ENCODE measurements around the gene WBP1. TPM values are rescaled to one million over a fixed set of nuclear protein-coding genes. Genes with fewer than 3 reads are reported as not detected.
"Not testable (repeated sequence)": the region's sequence is repeated elsewhere in the genome, so short reads cannot be mapped to it uniquely, and the experiment has no call there.

WBP1 gene
- total RNA-seq, 6 experiments from 2014 or later, result 51.0 to 73.1 (median 56.7) TPM

DNA sequence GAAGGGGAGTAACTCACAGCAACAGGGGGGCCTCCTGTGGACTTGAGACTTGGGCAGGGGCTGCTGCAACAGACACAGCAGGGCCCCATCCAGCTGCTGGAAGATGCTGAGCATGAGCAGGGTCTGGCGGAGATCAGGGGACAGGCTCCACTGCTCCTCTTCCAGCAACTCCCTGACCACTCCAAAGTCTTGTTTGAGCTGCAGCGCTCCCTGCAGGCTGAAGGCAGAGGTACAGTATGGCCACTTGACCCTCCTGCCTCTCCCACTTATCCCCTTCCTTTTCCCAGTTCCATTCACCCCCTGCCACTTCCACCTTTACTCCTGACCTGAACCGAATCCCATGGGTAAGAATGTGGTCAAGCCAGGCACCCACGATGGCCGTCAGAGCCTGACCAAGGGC is 16.7 kb downstream of the WBP1 start:
- no peaks in the 10 kb centered on the region for H3K9me3 Mint-ChIP-seq
- TF ChIP-seq, protein P1, sequence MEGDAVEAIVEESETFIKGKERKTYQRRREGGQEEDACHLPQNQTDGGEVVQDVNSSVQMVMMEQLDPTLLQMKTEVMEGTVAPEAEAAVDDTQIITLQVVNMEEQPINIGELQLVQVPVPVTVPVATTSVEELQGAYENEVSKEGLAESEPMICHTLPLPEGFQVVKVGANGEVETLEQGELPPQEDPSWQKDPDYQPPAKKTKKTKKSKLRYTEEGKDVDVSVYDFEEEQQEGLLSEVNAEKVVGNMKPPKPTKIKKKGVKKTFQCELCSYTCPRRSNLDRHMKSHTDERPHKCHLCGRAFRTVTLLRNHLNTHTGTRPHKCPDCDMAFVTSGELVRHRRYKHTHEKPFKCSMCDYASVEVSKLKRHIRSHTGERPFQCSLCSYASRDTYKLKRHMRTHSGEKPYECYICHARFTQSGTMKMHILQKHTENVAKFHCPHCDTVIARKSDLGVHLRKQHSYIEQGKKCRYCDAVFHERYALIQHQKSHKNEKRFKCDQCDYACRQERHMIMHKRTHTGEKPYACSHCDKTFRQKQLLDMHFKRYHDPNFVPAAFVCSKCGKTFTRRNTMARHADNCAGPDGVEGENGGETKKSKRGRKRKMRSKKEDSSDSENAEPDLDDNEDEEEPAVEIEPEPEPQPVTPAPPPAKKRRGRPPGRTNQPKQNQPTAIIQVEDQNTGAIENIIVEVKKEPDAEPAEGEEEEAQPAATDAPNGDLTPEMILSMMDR (IDR thresholded peaks at IDR 0.05), result peak; percentile 62; the same call in 1 of the 2 replicates
- peaks cover 14% of the 10 kb centered on the region for H3K4me1 Mint-ChIP-seq (ENCODE audit: low read depth)
- peaks cover 2% of the 10 kb centered on the region for H3K27me3 Mint-ChIP-seq (ENCODE audit: insufficient read depth)
- no peak overlapping the region for H3K4me3 Mint-ChIP-seq
- H3K36me3 Mint-ChIP-seq (ENCODE audit: low read depth), result peaks cover 51% of the 10 kb centered on the region
- DNase-seq, result no peak
- H3K27ac Mint-ChIP-seq, result no peak overlapping the region

DNA sequence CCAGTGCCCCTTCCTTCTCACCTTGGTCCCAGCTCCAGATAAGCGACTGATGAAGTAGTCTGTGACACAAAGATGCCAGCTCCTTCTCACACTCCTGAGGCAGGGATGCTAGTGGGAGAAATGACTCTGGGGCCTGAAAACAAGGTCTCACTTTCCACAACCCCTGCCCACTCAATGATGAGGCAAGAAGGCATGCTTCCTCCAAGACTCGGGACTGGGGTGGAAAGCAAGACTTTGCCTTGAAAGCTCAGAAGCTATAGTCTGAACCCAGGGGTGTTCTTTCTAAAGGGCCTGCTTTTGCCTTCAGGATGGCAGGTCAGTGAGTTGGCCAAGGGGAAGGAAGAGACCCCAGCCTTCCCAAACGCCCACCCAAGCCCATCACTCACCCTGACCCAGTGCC is 23.2 kb downstream of the WBP1 start:
- Mint-ChIP-seq H3K27me3 (ENCODE audit: insufficient read depth) (peaks cover 1% of the 10 kb centered on the region; the same call in 1 of the 2 replicates), H3K4me3 (peak overlapping the region; percentile 94), H3K4me1 (ENCODE audit: low read depth) (peaks cover 26% of the 10 kb centered on the region), H3K36me3 (ENCODE audit: low read depth) (peaks cover 19% of the 10 kb centered on the region), H3K9me3 (no peaks in the 10 kb centered on the region), H3K27ac (peak overlapping the region; percentile 89)
- TF ChIP-seq, protein P1 (IDR thresholded peaks at IDR 0.05), result no peak
- no peak for DNase-seq

DNA sequence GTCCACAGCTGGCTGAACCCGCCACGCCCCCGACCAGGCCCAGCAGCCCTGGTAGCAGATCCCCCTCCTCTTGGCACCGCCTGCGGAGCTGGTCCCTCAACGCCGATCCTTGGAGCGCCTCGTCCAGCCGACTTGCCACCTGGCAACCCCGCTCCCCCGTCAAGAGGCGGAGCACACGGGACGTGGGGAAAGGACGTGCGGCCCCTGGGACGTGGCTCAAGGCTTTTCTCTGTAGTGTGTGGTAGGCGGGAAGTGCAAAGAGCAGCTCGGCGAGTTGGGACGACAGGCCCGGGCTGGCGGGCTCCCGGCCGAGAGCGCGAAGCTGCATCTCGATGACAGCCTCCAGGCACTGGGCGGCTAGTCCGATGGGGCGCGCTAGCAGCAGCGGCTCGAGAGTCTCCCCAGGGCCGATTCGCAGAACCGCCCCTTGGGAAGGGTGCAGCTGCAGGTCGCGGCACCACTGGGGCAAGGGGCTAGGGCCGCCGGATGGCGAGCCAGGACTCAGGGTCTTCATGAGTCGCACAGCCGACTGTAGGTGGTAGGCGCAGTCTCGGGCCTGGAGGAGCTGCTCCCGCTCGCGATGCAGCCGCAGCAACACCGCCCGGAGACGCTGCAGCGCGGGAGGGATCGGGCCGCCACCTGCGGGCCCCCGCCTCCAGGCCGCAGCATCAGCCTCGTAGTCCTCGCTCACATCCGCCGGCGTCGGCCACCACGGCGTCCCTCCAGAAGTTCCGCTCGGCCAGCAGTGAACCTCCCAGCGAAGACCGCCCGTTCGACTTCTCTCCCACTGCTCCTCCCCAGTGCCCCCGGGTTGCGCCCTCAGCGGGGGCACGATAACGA is 23.9 kb downstream of the WBP1 start:
- peaks cover 32% of the 10 kb centered on the region for H3K4me1 Mint-ChIP-seq (ENCODE audit: low read depth)
- DNase-seq, result no peak
- H3K27me3 Mint-ChIP-seq (ENCODE audit: insufficient read depth), result peaks cover 1% of the 10 kb centered on the region; the same call in 1 of the 2 replicates
- peak overlapping the region; percentile 89 for H3K27ac Mint-ChIP-seq
- TF ChIP-seq, protein P1 (IDR thresholded peaks at IDR 0.05), result no peak
- H3K4me3 Mint-ChIP-seq, result peak overlapping the region; percentile 94
- H3K36me3 Mint-ChIP-seq (ENCODE audit: low read depth), result peaks cover 24% of the 10 kb centered on the region
- no peaks in the 10 kb centered on the region for H3K9me3 Mint-ChIP-seq

DNA sequence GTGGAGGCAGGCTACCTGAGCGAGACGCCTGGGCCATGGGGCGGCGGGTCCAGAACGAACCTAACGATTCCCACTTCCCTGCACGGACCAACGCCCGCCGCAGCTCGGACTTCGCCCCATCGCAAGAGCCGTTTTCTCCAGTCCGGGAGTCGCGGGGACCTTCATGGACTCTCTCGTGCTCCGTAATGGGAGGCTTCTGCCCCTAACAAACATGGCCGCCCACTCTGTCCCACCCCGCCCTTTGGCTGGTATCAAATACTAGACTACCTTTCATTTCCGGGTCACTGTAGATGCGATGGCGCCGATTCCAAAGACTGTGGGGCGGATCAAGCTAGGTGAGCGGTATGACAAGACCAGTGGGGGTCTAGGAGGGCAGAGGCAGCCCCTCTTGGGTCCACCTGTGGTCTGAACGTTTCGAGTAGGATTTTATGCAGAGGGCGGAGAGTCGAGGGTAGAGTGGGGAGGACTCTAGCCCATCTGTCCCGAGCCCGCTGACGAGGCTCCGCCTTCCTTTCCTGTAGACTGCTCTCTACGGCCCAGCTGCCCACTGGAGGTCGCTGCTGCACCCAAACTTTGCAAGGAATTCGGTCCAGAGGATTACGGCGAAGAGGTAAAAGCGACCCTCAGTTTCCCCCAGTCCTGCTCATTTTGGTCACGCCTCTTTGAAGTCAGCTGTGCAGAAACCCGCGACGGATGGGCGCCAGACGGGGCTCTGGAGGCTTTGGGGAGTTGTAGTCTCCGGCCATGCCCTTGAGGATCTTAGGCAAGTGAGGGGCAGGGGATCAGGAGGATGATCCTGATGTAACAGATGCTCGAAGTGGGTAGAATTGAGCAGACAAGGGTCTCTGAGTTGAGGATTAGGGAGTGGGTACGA is 24.8 kb downstream of the WBP1 start, which contains the start of the genes CCDC142 and TTC31:
TSS of gene CCDC142 (minus strand) at position 198 of the 874 bp plus-strand sequence. CDS start at position 37, 161 bp downstream.
TSS of gene TTC31 (plus strand) at position 281 of the 874 bp plus-strand sequence. CDS start at position 296, 15 bp downstream.
- peaks cover 36% of the 10 kb centered on the region for H3K4me1 Mint-ChIP-seq (ENCODE audit: low read depth)
- H3K9me3 Mint-ChIP-seq, result no peaks in the 10 kb centered on the region
- TF ChIP-seq, protein P1 (IDR thresholded peaks at IDR 0.05), result peak; percentile 90
- peak within 1 kb of the TSS; percentile 94 for H3K4me3 Mint-ChIP-seq
- peaks cover 19% of the 10 kb centered on the region for H3K36me3 Mint-ChIP-seq (ENCODE audit: low read depth)
- peak within 1 kb of the TSS; percentile 89 for H3K27ac Mint-ChIP-seq
- H3K27me3 Mint-ChIP-seq (ENCODE audit: insufficient read depth), result peaks cover 1% of the 10 kb centered on the region; the same call in 1 of the 2 replicates
- peak; percentile 93 for DNase-seq

DNA sequence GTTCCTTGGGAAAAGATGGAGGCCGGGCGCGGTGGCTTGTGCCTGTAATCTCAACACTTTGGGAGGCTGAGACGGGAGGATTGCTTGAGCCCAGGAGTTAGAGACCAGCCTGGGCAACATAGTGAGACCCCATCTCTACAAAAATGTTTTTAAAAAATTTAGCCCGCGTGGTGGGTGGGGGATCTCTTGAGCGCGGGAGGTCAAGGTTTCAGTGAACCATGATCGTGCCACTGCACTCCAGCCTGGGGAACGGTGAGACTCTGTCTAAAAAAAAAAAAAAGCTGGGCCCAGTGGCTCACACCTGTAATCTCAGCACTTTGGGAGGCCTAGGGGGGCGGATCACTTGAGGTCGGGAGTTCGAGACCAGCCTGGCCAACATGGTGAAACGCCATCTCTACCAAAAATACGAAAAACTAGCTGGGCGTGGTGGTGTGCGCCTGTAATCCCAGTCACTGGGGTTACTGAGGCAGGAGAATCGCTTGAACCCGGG is 25.5 kb downstream of the WBP1 start:
- peaks cover 24% of the 10 kb centered on the region for H3K36me3 Mint-ChIP-seq (ENCODE audit: low read depth)
- peak overlapping the region; percentile 89 for H3K27ac Mint-ChIP-seq
- H3K4me1 Mint-ChIP-seq (ENCODE audit: low read depth), result peaks cover 43% of the 10 kb centered on the region
- not testable (repeated sequence) for H3K9me3 Mint-ChIP-seq; DNase-seq; H3K27me3 Mint-ChIP-seq (ENCODE audit: insufficient read depth)
- H3K4me3 Mint-ChIP-seq, result peak overlapping the region; percentile 94
